Neural progenitor cell (in vitro differentiated cells): ENCODE data around the gene LIF. TPM values are rescaled to one million over a fixed set of nuclear protein-coding genes. Genes with fewer than 3 reads are reported as not detected.

Experiments
- DNase-seq: peaks from one replicate; pipeline ENCODE4 v3.0.0-alpha.2; 2016; ENCODE audit warnings: low spot score
- H2AFZ ChIP-seq: fragments of 200-600 bp; sonication (generic); replicated peaks from 2 replicates; pipeline ENCODE4 v1.6.1; 2016; ENCODE audit warnings: antibody characterized with exemption
- H3F3A ChIP-seq: fragments of 200-600 bp; sonication (generic); 2 replicates; pipeline ENCODE4 v1.6.1; 2016; ENCODE audit warnings: antibody characterized with exemption, low read depth
- H3K27ac ChIP-seq: fragments of 200-600 bp; sonication (generic); 2 replicates; pipeline ENCODE4 v1.5.1; 2016; ENCODE audit warnings: mild to moderate bottlenecking
- H3K27me3 ChIP-seq: fragments of 200-600 bp; sonication (generic); 2 replicates; pipeline ENCODE4 v1.6.1; 2016; ENCODE audit warnings: mild to moderate bottlenecking, moderate library complexity
- H3K36me3 ChIP-seq: fragments of 200-600 bp; sonication (generic); 2 replicates; pipeline ENCODE4 v1.5.1; 2016
- H3K4me1 ChIP-seq: fragments of 200-600 bp; sonication (generic); 2 replicates; pipeline ENCODE4 v1.6.1; 2016; ENCODE audit warnings: mixed run types
- H3K4me2 ChIP-seq: fragments of 200-600 bp; sonication (generic); 2 replicates; pipeline ENCODE4 v1.6.1; 2016
- H3K4me3 ChIP-seq: fragments of 200-600 bp; sonication (generic); 2 replicates; pipeline ENCODE4 v1.5.1; 2016
- H3K79me2 ChIP-seq: fragments of 200-600 bp; sonication (generic); 2 replicates; pipeline ENCODE4 v1.6.1; 2016; ENCODE audit warnings: low read depth
- H3K9ac ChIP-seq: fragments of 200-600 bp; sonication (generic); 2 replicates; pipeline ENCODE4 v1.6.1; 2016
- H3K9me3 ChIP-seq: fragments of 200-600 bp; sonication (generic); 2 replicates; pipeline ENCODE4 v1.5.1; 2016; ENCODE audit warnings: low read depth
- H4K20me1 ChIP-seq: fragments of 200-600 bp; sonication (generic); 2 replicates; pipeline ENCODE4 v1.6.1; 2016; ENCODE audit warnings: low read depth
- H3K27ac Mint-ChIP-seq: 3 replicates; pipeline ENCODE4 v1.8.0; 2021; ENCODE audit warnings: mixed read lengths
- H3K27me3 Mint-ChIP-seq: 2 replicates; pipeline ENCODE4 v1.8.0; 2022; ENCODE audit warnings: low read depth, mild to moderate bottlenecking, inconsistent platforms, moderate library complexity, mixed read lengths; ENCODE audit not compliant: insufficient read depth
- H3K36me3 Mint-ChIP-seq: 3 replicates; pipeline ENCODE4 v1.8.0; 2021; ENCODE audit warnings: mixed read lengths
- H3K4me1 Mint-ChIP-seq: 3 replicates; pipeline ENCODE4 v1.8.0; 2021; ENCODE audit warnings: mixed read lengths
- H3K4me3 Mint-ChIP-seq: 3 replicates; pipeline ENCODE4 v1.8.0; 2021; ENCODE audit warnings: mild to moderate bottlenecking, moderate library complexity, mixed read lengths
- H3K9me3 Mint-ChIP-seq: 3 replicates; pipeline ENCODE4 v1.8.0; 2020; ENCODE audit warnings: mixed read lengths
- CTCF ChIP-seq: fragments of 200-600 bp; sonication (generic); IDR thresholded peaks from 2 replicates; pipeline ENCODE4 v1.5.1; 2017; ENCODE audit warnings: antibody characterized with exemption, mild to moderate bottlenecking
- EZH2 ChIP-seq: fragments of 200-600 bp; sonication (generic); IDR thresholded peaks from 2 replicates; pipeline ENCODE4 v1.6.1; 2017; ENCODE audit warnings: antibody characterized with exemption, mild to moderate bottlenecking, moderate library complexity
- EZH2phosphoT487 ChIP-seq: fragments of 200-600 bp; sonication (generic); IDR thresholded peaks from 2 replicates; pipeline ENCODE4 v1.6.1; 2017; ENCODE audit warnings: antibody characterized with exemption
- total RNA-seq: library from RNA; depleted of rRNA; stranded (reverse); fragments of >200 nt; gene quantifications from 2 replicates; pipeline ENCODE4 v1.2.3, GENCODE V29; 2015; ENCODE audit warnings: low replicate concordance

Gene LIF
- total RNA-seq, 1 donor from 2014 or later = 0.21 TPM

DNA sequence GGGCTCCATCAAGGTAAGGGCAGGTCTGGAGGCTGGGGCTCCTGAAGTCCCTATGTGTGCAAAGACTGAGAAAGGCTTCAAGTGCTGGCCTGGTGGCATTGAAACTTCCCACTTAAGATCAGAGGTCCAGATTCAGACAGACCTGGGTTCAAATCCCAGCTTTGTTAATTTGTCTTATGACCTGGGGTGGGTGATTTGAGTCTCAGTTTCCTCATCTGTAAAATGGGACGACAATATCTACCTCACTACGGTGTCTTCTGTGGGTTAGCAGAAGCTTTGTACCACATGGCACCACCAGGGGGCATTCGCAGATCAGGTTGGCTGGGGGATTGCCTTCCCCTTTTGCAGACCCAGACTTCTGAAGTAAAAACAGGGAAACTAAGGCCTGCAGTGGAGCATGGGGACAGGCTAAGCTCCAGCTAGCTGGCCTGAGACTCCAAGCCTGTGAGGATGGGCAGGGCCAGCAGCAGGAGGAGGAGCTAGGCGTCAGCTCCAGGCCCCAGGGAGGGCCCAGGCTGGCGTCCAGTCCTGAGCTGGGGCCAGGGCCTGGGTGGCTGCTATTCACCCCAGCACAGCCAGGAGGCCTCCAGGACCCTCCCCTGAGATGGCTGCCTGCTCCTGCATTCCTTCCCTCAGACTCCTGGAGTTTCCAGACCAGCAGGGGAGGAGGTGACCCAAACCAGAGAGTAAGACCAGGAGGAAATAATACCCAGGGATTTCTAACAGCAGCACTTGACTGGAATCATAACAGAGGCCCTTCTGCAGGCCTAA is 41.3 kb upstream of the LIF start:
- Histone ChIP-seq H3K4me2 (peak overlapping the region; percentile 87), H2AFZ (no peak overlapping the region), H4K20me1 (no peaks in the 10 kb centered on the region), H3K4me1 (peaks cover 17% of the 10 kb centered on the region), H3K27me3 (no peaks in the 10 kb centered on the region), H3K9ac (no peak overlapping the region), H3K4me3 (peak overlapping the region; percentile 81), H3F3A (peaks cover 33% of the 10 kb centered on the region), H3K27ac (no peak overlapping the region), H3K79me2 (no peaks in the 10 kb centered on the region), H3K9me3 (no peaks in the 10 kb centered on the region), H3K36me3 (no peaks in the 10 kb centered on the region)
- peak; percentile 95 for DNase-seq
- Mint-ChIP-seq H3K27ac (no peak overlapping the region), H3K36me3 (no peaks in the 10 kb centered on the region), H3K27me3 (peaks cover 4% of the 10 kb centered on the region), H3K9me3 (no peaks in the 10 kb centered on the region), H3K4me3 (peak overlapping the region; percentile 85), H3K4me1 (peaks cover 5% of the 10 kb centered on the region)
- TF ChIP-seq CTCF (peak; percentile 75), EZH2phosphoT487 (no peak), EZH2 (no peak)

DNA sequence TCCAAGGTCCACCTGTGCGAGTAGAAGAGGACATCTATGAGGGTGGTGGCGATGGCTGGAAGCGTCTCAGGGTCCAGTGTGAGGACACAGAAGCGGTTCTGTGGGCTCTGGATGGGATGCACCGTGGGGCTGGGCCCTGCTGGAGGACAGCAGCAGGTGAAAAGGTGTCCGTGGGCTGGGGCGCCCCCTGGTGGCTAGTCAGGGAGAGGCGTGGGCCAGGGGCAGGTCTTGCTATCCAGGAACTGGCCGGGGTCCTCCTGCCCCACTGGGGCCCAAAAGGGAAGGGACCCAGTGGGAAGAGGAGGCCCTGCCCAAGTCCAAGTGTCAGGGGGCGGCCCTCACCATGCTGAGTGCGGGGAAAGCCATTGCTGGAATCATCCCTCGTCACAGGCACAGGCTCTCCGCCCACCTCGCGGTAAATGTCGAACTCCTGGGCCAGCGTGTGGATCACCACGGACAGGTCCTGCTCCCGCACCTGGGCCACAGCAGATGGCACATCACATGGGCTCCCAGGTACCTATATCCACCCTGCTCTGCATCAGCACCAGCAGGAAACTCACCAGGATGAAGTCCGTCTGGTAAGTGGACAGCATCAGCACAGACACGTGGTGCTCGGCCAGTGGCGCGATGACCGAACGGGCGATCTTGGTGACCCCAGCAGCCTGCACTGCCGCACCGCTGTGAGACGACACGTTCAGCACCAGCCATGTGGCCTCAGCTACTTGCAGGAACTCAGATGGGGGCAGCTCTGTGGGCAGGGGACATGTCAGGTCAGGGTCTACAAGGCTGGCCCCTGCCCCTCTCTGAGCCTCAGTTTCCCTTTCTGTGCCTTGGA is 40.5 kb upstream of the LIF start:
- TF ChIP-seq EZH2 (no peak), CTCF (peak; percentile 83)
- peaks cover 4% of the 10 kb centered on the region for H3K27me3 Mint-ChIP-seq
- no peak overlapping the region for H2AFZ ChIP-seq
- H3K4me3 ChIP-seq = no peak overlapping the region
- no peak overlapping the region for H3K4me2 ChIP-seq
- H3K27ac Mint-ChIP-seq = no peak overlapping the region
- no peaks in the 10 kb centered on the region for H3K9me3 ChIP-seq
- no peaks in the 10 kb centered on the region for H3K36me3 ChIP-seq
- H4K20me1 ChIP-seq = no peaks in the 10 kb centered on the region
- no peaks in the 10 kb centered on the region for H3K27me3 ChIP-seq
- H3K9ac ChIP-seq = no peak overlapping the region
- peaks cover 17% of the 10 kb centered on the region for H3K4me1 ChIP-seq
- H3K4me1 Mint-ChIP-seq = peaks cover 5% of the 10 kb centered on the region
- no peaks in the 10 kb centered on the region for H3K36me3 Mint-ChIP-seq
- peak; percentile 74 for DNase-seq
- H3K79me2 ChIP-seq = no peaks in the 10 kb centered on the region
- H3K27ac ChIP-seq = no peak overlapping the region
- no peaks in the 10 kb centered on the region for H3K9me3 Mint-ChIP-seq
- peaks cover 33% of the 10 kb centered on the region for H3F3A ChIP-seq
- no peak overlapping the region for H3K4me3 Mint-ChIP-seq

DNA sequence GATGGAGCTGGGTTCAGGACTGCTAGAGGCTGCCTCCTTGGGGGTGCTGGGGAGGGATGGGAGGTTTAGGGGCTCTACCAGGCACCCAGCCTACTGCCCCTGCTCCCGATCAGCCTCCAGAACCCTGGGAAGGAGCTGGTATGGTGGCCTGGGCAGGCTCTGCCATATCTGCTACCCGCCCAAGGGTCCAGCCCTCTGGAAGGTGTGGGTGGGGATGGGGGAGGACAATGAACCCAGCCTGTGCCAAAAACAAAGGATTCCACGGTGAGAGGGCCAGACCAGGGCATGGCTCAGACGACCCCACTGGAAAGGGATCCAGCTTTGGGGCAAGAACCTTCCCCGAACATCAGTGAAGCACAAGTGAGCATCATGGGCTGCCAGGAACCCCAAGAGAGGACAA is 39.8 kb upstream of the LIF start:
- H3K9ac ChIP-seq = no peak overlapping the region
- H3K36me3 Mint-ChIP-seq = no peaks in the 10 kb centered on the region
- no peak overlapping the region for H2AFZ ChIP-seq
- TF ChIP-seq EZH2phosphoT487 = no peak
- no peak for TF ChIP-seq EZH2
- no peak for TF ChIP-seq CTCF
- H4K20me1 ChIP-seq = no peaks in the 10 kb centered on the region
- no peak overlapping the region for H3K27ac Mint-ChIP-seq
- no peaks in the 10 kb centered on the region for H3K79me2 ChIP-seq
- H3K27ac ChIP-seq = no peak overlapping the region
- H3K27me3 Mint-ChIP-seq = peaks cover 4% of the 10 kb centered on the region
- H3K4me1 ChIP-seq = peaks cover 17% of the 10 kb centered on the region
- no peaks in the 10 kb centered on the region for H3K27me3 ChIP-seq
- no peak for DNase-seq
- H3K9me3 ChIP-seq = no peaks in the 10 kb centered on the region
- peaks cover 5% of the 10 kb centered on the region for H3K4me1 Mint-ChIP-seq
- H3K4me3 ChIP-seq = no peak overlapping the region
- peaks cover 33% of the 10 kb centered on the region for H3F3A ChIP-seq
- H3K36me3 ChIP-seq = no peaks in the 10 kb centered on the region
- H3K4me2 ChIP-seq = no peak overlapping the region
- no peaks in the 10 kb centered on the region for H3K9me3 Mint-ChIP-seq
- H3K4me3 Mint-ChIP-seq = no peak overlapping the region
